ENCODE measurements around the gene ACSM4.

Gene ACSM4

DNA sequence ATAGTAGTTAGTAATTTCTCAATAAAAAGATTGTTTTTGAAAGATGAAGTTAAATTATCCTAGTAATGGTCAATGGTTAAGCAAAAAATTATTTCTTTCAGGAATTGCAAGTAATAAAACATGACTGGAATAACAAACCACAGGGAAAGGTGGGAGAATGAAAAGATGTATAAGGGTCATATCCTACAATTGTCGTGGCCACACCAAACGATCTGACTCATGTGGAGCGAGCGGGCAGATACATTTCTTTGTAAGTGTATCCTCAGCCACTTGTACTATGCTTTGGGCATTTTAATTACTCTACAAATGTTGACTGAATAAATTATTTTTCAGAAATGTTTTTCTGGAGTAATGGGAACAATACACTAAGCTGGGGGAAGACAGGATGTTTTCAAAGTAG, 45.5 kb downstream of the ACSM4 start:
- Mint-ChIP-seq H3K27me3 (peaks cover 7 to 10% of the 10 kb centered on the region in 2 donors), H3K36me3 (ENCODE audit: insufficient read depth) (no peaks in the 10 kb centered on the region)

DNA sequence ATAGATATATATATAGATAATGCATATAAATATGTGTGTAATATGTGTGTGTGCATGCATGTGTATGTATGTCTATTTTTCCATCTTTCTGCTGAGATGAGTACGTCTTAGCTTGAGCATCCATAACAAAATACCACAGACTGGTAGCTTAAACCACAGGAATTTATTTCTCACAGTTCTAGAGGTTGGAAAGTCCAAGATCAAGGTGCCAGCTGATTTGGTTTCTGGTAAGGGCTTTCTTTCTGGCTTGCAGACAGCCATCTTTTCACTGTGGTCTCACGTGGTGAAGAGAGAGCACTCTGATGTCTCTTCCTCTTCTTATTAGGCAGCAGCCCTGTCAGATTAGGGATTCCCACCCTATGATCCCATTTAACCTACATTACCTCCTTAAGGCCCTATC, 47.3 kb downstream of the ACSM4 start:
- ATAC-seq (replicated peaks) (no peak), DNase-seq (no peak)
- no peaks in the 10 kb centered on the region for H3K9me3 Mint-ChIP-seq
- H3K27me3 Mint-ChIP-seq, result peaks cover 7 to 10% of the 10 kb centered on the region in 2 donors
- H3K4me3 Mint-ChIP-seq, result peak overlapping the region in 1 of 2 donors; percentile 5
- no peaks in the 10 kb centered on the region for H3K36me3 Mint-ChIP-seq (ENCODE audit: insufficient read depth)
- H3K27ac Mint-ChIP-seq, result no peak overlapping the region
- H3K4me1 Mint-ChIP-seq (ENCODE audit: low read depth in 2 of 2), result peaks cover 7 to 28% of the 10 kb centered on the region in 2 donors

More for the DNA sequence above, 45.5 kb downstream of the ACSM4 start:
- Mint-ChIP-seq H3K4me1 (ENCODE audit: low read depth in 2 of 2) (peaks cover 7 to 40% of the 10 kb centered on the region in 2 donors), H3K4me3 (no peak overlapping the region), H3K9me3 (peaks cover 0 to 2% of the 10 kb centered on the region in 2 donors), H3K27ac (no peak overlapping the region)
- ATAC-seq (replicated peaks) (no peak), DNase-seq (no peak)

DNA sequence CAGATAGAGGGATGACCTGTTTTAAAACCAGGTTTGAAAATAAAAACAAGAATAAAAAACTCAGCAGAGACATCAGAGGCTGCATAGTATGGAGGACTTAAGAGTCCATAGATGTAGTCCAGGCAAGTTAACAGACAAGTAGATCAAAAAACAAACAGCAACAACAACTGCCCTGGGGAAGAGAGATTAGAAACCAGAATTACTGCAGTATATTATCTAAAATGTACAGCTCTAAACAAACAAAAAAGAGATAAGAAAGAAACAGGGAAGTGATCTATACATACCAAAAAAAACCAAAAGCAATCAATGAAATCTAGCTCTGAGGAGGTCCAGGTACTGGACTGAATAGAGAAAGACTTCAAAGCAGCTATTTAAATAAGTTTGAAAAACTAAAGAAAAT, 48.8 kb downstream of the ACSM4 start:
- Mint-ChIP-seq H3K9me3 (no peaks in the 10 kb centered on the region), H3K27me3 (peaks cover 7 to 14% of the 10 kb centered on the region in 2 donors), H3K4me1 (ENCODE audit: low read depth in 2 of 2) (peaks cover 4 to 19% of the 10 kb centered on the region in 2 donors), H3K36me3 (ENCODE audit: insufficient read depth) (no peaks in the 10 kb centered on the region), H3K4me3 (no peak overlapping the region), H3K27ac (peak overlapping the region in 1 of 2 donors; percentile 2)
- DNase-seq (no peak), ATAC-seq (replicated peaks) (no peak)

DNA sequence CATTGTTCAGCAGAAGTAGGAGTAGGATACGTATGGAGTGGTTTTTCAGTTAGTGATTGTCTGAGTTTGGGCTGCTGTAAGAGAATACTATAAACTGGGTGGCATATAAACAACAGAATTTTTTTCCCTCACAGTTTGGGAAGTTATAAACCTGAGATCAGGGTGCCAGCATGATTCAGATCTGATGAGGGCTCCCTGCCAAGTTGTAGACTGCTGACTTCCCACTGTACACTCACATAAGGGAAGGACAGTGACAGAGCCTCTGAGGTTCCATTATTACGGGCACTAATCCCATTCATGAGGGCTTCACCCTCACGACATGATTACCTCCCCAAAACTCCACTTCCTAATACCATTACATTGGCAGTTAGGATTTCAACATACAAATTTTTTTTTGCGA, 50.7 kb downstream of the ACSM4 start:
- Mint-ChIP-seq H3K36me3 (ENCODE audit: insufficient read depth) (no peaks in the 10 kb centered on the region), H3K4me1 (ENCODE audit: low read depth in 2 of 2) (peaks cover 4 to 19% of the 10 kb centered on the region in 2 donors), H3K4me3 (no peak overlapping the region), H3K27ac (no peak overlapping the region), H3K27me3 (peaks cover 7 to 14% of the 10 kb centered on the region in 2 donors), H3K9me3 (no peaks in the 10 kb centered on the region)
- no peak for DNase-seq
- no peak for ATAC-seq (replicated peaks)

DNA sequence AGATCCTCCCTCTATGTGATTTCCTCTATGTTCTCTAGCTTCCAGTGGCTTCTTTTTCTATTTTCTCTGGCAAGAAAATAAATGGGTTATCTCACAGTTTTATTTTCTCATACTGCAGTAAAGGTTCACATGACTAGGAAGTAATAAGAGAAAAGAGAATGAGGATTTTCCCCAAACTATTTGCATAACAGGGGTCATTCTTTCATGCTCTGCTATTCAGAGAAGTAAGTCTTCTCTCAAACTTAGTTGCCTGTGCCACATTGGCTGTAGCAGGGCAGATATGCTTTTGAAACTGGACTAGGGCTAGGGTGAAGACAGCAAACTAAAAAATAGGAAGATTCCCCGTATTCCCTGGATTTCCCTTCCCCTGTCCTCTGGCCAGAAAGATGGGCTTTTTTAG, 57.4 kb downstream of the ACSM4 start:
- Mint-ChIP-seq H3K4me3 (no peak overlapping the region), H3K27me3 (peaks cover 0 to 4% of the 10 kb centered on the region in 2 donors), H3K36me3 (ENCODE audit: insufficient read depth) (no peaks in the 10 kb centered on the region), H3K9me3 (no peaks in the 10 kb centered on the region), H3K4me1 (ENCODE audit: low read depth in 2 of 2) (no peaks in the 10 kb centered on the region), H3K27ac (no peak overlapping the region)
- ATAC-seq (replicated peaks), result no peak
- DNase-seq, result no peak

DNA sequence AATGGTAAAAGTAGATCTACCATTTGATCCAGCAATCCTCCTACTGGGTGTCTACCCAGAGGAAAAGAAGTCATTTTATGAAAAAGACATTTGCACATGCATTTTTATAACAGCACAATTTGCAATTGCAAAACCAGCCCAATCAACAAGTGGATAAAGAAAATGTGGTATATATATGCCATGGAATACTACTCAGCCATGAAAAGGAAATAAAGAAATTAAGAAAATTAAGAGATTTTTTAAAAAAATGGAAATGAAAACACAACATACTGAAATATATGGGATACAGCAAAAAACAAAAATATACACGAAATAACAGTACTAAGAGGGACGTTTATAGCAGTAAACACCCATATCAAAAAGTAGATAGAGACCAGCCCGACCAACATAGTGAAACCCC, 58.9 kb downstream of the ACSM4 start:
- no peaks in the 10 kb centered on the region for H3K36me3 Mint-ChIP-seq (ENCODE audit: insufficient read depth)

DNA sequence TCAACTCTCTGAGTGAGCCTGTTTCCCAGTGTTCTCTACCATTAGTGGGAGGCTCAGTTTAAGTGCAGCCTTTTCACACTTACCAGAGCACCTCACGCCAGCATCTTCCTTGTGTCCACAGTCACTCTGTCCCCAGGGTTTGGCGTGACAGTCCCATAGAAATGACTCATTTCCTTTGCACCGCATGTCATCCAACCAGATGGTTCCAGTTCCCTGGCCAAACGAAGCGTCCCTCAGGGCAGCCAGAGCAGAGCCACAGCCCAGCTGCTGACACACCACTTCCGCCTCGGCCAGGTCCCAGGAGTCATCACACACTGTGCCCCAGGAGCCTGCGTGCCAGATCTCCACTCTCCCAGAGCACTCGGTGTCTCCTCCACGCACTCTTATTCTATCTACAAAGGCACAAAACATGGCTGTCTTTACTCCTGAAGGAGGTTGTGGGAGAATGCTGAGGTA, 65.4 kb downstream of the ACSM4 start:
- Mint-ChIP-seq H3K36me3 (ENCODE audit: insufficient read depth) (no peaks in the 10 kb centered on the region), H3K4me3 (no peak overlapping the region), H3K27ac (no peak overlapping the region), H3K9me3 (no peaks in the 10 kb centered on the region), H3K27me3 (peaks cover 14 to 17% of the 10 kb centered on the region in 2 donors), H3K4me1 (ENCODE audit: low read depth in 2 of 2) (no peaks in the 10 kb centered on the region)
- DNase-seq (no peak), ATAC-seq (replicated peaks) (no peak)

More for the DNA sequence above, 58.9 kb downstream of the ACSM4 start:
- no peaks in the 10 kb centered on the region for H3K27me3 Mint-ChIP-seq
- DNase-seq (no peak), ATAC-seq (replicated peaks) (no peak)
- H3K4me1 Mint-ChIP-seq (ENCODE audit: low read depth in 2 of 2), result no peaks in the 10 kb centered on the region
- no peak overlapping the region for H3K27ac Mint-ChIP-seq
- H3K4me3 Mint-ChIP-seq, result no peak overlapping the region
- no peaks in the 10 kb centered on the region for H3K9me3 Mint-ChIP-seq

DNA sequence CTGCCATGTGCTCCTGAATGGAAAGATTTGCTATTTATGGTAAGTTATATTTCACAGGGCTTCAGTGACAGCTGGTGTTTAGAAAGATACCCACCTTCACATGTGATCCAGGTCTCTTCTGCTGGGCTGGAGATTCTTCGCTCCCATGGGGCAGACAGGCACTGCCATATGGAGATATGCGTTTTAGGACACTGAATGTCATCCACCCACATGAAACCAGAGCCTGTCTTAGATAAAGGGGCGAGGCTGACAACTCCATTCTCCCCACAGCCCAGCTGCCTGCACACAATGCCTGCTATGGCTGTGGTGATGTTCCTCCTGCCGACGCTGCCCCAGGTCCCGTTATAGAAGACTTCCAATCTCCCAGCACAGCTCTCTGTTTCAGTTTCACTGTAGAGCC, 69.4 kb downstream of the ACSM4 start:
- ATAC-seq (replicated peaks) (no peak), DNase-seq (no peak)
- H3K36me3 Mint-ChIP-seq (ENCODE audit: insufficient read depth), result no peaks in the 10 kb centered on the region
- H3K9me3 Mint-ChIP-seq, result no peaks in the 10 kb centered on the region
- H3K4me1 Mint-ChIP-seq (ENCODE audit: low read depth in 2 of 2), result no peaks in the 10 kb centered on the region
- H3K27me3 Mint-ChIP-seq, result peaks cover 17 to 25% of the 10 kb centered on the region in 2 donors
- no peak overlapping the region for H3K4me3 Mint-ChIP-seq
- H3K27ac Mint-ChIP-seq, result no peak overlapping the region

DNA sequence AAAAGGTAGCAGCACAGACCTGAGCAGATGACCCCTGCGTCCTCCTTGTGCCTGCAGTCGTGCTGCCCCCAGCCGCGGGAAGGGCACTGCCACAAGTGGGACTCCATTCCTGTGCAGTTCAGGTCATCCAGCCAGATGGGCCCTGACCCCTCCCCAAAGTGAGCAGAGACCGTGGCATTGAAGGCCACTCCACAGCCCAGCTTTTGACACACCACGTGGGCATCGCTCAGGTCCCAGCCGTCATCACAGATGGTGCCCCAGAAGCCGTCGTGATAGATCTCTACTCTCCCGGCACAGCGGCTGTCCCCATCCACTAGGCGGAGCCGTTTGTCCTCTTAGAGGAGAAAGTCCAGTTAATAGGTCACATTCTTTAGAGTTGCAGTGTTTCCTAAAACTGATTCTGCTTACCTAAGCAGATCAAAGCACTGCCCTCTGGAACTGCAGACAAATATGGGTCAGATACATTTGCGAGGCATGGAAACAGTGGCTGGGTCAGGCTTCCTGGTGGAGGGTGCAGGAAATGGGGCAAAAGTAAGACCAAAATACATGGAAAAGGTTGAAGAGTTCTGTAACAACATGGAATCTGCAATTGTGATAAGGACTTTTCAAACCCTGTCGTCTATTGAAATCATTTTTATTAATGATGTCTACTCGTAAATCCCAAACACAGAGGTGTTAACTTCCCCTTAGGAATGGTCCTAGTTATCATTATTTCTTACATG, 70.7 kb downstream of the ACSM4 start:
- H3K4me3 Mint-ChIP-seq, result no peak overlapping the region
- no peak overlapping the region for H3K27ac Mint-ChIP-seq
- no peak for DNase-seq
- H3K36me3 Mint-ChIP-seq (ENCODE audit: insufficient read depth), result no peaks in the 10 kb centered on the region
- H3K9me3 Mint-ChIP-seq, result no peaks in the 10 kb centered on the region
- ATAC-seq (replicated peaks), result no peak
- peaks cover 10 to 29% of the 10 kb centered on the region in 2 donors for H3K27me3 Mint-ChIP-seq
- no peaks in the 10 kb centered on the region for H3K4me1 Mint-ChIP-seq (ENCODE audit: low read depth in 2 of 2)

DNA sequence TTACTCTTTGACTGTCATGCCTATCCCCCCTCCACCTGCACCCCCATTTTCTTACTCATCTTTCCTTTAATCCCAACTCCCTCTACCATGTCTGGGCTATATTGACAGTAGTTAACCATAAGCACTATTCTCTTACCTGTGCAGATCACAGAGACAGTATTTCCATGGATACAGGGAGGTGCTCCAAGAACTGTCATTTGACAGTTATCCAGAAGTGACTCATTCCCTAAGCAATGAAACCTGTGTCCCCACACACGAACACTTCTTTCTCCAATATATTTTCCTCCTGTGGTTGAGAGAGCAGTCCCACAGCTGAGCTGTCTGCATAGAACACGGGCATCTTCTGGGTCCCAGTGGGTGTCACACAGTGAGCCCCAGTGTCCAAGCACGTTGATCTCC, 71.3 kb downstream of the ACSM4 start:
- Mint-ChIP-seq H3K27me3 (peaks cover 9 to 31% of the 10 kb centered on the region in 2 donors), H3K9me3 (no peaks in the 10 kb centered on the region), H3K4me3 (no peak overlapping the region), H3K27ac (no peak overlapping the region), H3K4me1 (ENCODE audit: low read depth in 2 of 2) (no peaks in the 10 kb centered on the region), H3K36me3 (ENCODE audit: insufficient read depth) (no peaks in the 10 kb centered on the region)
- DNase-seq (no peak), ATAC-seq (replicated peaks) (no peak)

DNA sequence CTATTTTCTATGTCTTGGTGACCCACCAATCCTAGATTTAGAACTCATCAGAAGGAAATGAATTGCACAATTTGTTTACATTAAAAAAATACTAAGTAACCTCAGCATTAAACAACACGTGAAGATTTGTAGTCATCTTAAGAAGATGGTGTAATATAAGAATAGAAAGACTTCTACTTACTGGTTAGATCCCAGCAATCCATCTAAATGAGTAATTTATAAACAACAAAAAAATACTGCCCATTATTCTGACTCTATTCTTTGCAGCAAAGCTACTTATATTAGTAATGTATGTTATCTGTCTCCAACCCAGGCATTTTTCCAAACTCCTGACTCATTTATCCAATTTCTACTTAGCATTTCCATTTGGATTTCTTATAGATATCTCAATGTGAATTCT, 72.3 kb downstream of the ACSM4 start:
- no peak for DNase-seq
- Mint-ChIP-seq H3K27ac (no peak overlapping the region), H3K4me3 (no peak overlapping the region), H3K9me3 (no peaks in the 10 kb centered on the region), H3K36me3 (ENCODE audit: insufficient read depth) (no peaks in the 10 kb centered on the region), H3K4me1 (ENCODE audit: low read depth in 2 of 2) (no peaks in the 10 kb centered on the region), H3K27me3 (peaks cover under 1 to 24% of the 10 kb centered on the region in 2 donors)
- no peak for ATAC-seq (replicated peaks)
